Fibroblast of skin of scalp (primary cell): Measurements from ENCODE around the gene OR8U1. TPM values are rescaled to one million over a fixed set of nuclear protein-coding genes. Genes with fewer than 3 reads are reported as not detected.
"Not testable (repeated sequence)": the region's sequence is repeated elsewhere in the genome, so short reads cannot be mapped to it uniquely, and the experiment has no call there.

ENCODE experiments used
- DNase-seq: peaks from one replicate; pipeline ENCODE4 v3.0.0-alpha.2; 2013
- polyA plus RNA-seq, 2 experiments: library from polyadenylated mRNA; unstranded; fragments of 120-200 nt; gene quantifications; one replicate each; pipeline ENCODE4 v1.2.1, GENCODE V29; 2013; ENCODE audit not compliant: insufficient read length in 2 of 2

OR8U1 gene
- not detected for polyA plus RNA-seq (2013, experiment 1 of 2; ENCODE audit: insufficient read length)
- polyA plus RNA-seq (2013, experiment 2 of 2; ENCODE audit: insufficient read length): not detected

DNA sequence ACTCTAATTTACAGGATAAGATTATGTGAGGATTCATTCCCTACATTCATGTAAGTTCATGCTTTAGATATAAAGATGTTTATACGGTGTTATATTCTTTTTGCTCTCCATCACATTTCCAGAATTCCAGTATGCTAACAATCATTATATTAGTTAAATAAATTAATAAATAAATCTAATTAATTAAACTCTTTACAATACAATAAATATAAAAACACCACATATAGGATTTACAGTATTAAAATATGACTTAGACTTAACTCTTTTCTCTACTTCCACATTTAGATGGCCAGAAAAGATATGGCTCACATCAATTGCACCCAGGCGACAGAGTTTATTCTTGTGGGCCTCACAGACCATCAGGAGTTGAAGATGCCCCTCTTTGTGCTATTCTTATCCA, at the start of gene OR8U1:
OR8U1 (plus strand) TSS at position 301 of the 400 bp plus-strand sequence; CDS start at position 301, 0 bp downstream.
- DNase-seq: no peak

DNA sequence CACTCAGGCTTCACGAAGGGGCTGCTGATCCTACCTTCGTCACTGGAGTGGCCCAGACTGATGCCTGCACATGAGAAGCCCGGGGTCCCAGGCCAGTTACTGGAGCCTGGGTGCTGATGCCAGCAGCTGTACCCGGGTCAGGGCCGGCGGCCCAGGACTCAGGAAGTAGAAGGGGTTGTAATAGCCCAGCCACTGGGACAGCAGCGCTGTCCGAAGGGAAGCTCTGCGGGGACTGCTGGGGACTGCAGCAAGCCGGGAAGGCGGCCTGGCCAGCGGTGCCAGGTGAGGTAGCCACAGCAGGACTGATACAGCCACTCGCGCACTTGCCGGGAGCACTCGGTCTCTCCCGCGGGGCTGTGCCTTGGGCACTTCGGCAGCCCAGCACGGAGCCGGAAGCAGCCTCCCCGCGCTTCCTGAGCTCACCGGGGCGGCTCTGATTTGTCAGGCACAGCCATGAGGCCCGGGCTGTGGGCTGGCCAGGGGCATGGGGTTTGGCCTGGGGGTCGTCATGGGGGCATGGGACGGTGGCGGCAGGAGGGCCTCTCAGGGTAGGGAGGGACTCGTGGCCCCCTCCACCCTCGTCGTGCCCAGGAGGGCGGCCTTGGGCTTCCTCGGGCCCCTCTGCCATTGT, 43.4 kb upstream of the OR8U1 start:
- no peak for DNase-seq

DNA sequence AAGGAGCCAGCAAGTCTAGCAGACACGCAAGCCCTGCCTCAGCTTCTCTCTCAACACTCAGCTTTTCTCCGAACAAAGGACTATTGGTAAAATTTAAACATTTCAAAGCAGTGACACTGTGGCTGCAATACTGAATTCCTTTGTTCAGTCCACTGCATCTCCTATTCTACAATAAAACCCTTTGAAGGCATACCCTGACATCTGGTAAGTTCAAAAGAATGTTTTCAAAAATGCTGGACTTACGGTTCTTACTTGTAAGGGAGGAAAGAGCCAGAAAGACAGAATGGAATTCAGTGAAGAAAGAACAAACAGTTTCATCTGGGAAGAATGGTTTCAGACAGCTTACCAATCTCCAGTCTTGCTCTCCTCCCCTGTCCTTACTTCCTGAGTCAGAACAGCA, 42.3 kb upstream of the OR8U1 start:
- no peak for DNase-seq

DNA sequence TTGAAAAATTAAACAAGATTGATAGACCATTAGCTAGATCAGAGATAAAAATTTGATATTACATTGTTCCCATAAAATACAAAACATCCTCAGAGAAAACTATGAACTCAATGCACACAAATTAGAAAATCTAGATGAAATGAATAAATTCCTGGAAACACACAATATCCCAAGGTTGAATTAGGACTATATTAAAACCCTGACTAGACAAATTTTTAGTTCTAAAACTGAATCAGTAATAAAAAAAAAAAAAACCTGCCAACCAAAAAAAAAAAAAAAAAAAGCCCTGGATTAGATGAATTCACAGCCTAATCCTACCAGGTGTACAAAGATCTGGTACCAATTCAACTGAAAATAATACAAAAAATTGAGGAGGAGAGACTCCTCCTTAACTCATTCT, 35.1 kb upstream of the OR8U1 start:
- no peak for DNase-seq

- no peak for DNase-seq
These were observed 29.7 kb upstream of the OR8U1 start, which contains the start of gene OR8K1 for GRCh38 chr11:56345739-56346138. Gene OR8K1, plus strand, starts transcription at chr11:56346039. Its CDS starts 0 bp downstream, at chr11:56346039.

- DNase-seq: no peak
These were observed 21.4 kb upstream of the OR8U1 start, which contains the start of gene OR8J1 for GRCh38 chr11:56353991-56354390. Gene OR8J1, plus strand, starts transcription at chr11:56354291. Its CDS starts 5,956 bp downstream, at chr11:56360247.

DNA sequence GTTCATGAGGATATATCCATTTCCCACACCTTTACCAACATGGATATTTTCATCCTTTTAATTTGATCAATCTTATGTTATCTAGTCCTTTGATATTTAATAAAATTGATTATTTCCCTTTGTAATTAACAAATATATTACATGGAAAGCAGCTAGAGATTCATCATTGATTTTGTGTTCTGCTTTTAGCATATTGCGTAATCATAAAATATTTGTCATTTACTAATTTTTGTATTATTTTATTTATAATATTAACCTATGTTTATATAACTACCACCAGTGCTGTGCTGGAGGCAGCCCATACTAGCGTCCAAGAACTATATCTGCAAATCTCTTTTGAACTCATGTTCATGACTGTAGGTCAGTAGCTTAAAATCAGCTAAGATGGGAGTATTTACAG, 4.7 kb downstream of the OR8U1 start:
- DNase-seq: no peak

- DNase-seq: no peak
These were observed 19.0 kb downstream of the OR8U1 start for GRCh38 chr11:56394381-56394780.

- DNase-seq: no peak
These were observed 20.6 kb downstream of the OR8U1 start for GRCh38 chr11:56396047-56396446.

- DNase-seq: not testable (repeated sequence)
These were observed 26.5 kb downstream of the OR8U1 start for GRCh38 chr11:56401858-56402461.

- no peak for DNase-seq
These were observed 29.0 kb downstream of the OR8U1 start for GRCh38 chr11:56404393-56404792.

DNA sequence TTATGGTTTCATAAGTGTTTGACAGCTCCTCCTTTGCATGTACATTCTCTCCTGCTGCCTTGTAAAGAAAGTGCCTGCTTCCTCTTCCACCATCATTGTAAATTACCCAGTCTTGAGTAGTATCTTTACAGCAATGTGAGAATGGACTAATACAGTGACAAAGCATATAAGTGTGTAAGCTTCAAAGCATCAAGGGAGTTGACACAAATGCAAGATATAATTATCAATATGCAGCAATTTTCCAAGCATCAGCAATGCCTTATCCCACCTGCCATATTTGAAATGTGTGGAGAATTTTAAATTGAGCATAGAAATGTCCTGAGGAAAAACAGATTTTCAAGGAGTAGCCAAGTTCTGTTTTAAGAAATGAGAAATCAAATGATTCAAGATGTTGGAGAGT, 35.4 kb downstream of the OR8U1 start:
- DNase-seq: no peak

DNA sequence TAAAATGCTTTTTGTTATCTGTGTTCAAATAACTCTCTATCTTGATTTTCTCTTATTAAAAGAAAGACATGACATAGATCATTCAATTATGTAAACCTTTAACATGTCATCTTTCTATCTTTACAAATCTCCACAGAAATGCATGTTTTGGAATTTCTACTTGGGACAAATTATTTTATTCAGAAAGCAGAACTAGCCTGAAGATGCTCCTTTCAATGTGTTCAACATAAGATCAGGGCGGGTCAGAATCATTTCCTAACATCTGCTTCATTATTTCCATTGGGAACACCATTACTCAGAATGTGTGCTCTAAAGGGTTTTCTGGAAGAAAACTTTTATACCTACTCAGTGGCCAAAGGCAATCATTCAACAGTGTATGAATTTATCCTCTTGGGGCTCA, 37.0 kb downstream of the OR8U1 start, which contains the start of gene OR5AL1:
OR5AL1 (plus strand) TSS at position 301 of the 400 bp plus-strand sequence.
- no peak for DNase-seq
